Astrocyte of the cerebellum (primary cell): ENCODE data around the gene NOPCHAP1.

ENCODE experiments used
- DNase-seq: peaks from one replicate; pipeline ENCODE4 v3.0.0-alpha.2; 2011; ENCODE audit warnings: low read depth
- H3K4me3 ChIP-seq: 2 replicates; pipeline ENCODE4 v1.5.1; 2011; ENCODE audit warnings: mild to moderate bottlenecking, low read depth, low read length, moderate library complexity
- CTCF ChIP-seq: IDR thresholded peaks from 2 replicates; pipeline ENCODE4 v1.5.1; 2012; ENCODE audit warnings: low read length, low read depth, moderate library complexity, mild to moderate bottlenecking; ENCODE audit errors: missing control alignments
- in situ Hi-C: cut with HindIII; loops from 2 replicates; pipeline ENCODE4 v1.10.0; 2017; ENCODE audit warnings: low sequenced_read_pairs

Gene NOPCHAP1

GRCh38 chr12:104964856-104965205, 21.3 kb upstream of the NOPCHAP1 start:
- no peak overlapping the region for H3K4me3 ChIP-seq
- no peak for DNase-seq
- in situ Hi-C loops = no loop called here
- TF ChIP-seq CTCF = no peak

GRCh38 chr12:104966677-104967076, 19.4 kb upstream of the NOPCHAP1 start:
- H3K4me3 ChIP-seq = no peak overlapping the region
- no peak for DNase-seq
- in situ Hi-C loops = no loop called here
- TF ChIP-seq CTCF = no peak

GRCh38 chr12:104969343-104969742, 16.8 kb upstream of the NOPCHAP1 start:
- in situ Hi-C loops = no loop called here
- DNase-seq = no peak
- no peak overlapping the region for H3K4me3 ChIP-seq
- TF ChIP-seq CTCF = no peak

- DNase-seq = no peak
- no peak overlapping the region for H3K4me3 ChIP-seq
- no peak for TF ChIP-seq CTCF
- in situ Hi-C loops = no loop called here
These were observed 14.8 kb upstream of the NOPCHAP1 start for GRCh38 chr12:104971306-104971705.

- in situ Hi-C loops = no loop called here
- H3K4me3 ChIP-seq = no peak overlapping the region
- TF ChIP-seq CTCF = no peak
- no peak for DNase-seq
These were observed 12.9 kb upstream of the NOPCHAP1 start for GRCh38 chr12:104973250-104973649.

GRCh38 chr12:104974626-104975290, 11.4 kb upstream of the NOPCHAP1 start:
- H3K4me3 ChIP-seq = no peak overlapping the region
- TF ChIP-seq CTCF = no peak
- DNase-seq = no peak
- in situ Hi-C loops = no loop called here
